Measurements from ENCODE around the gene ANAPC10.

DNA sequence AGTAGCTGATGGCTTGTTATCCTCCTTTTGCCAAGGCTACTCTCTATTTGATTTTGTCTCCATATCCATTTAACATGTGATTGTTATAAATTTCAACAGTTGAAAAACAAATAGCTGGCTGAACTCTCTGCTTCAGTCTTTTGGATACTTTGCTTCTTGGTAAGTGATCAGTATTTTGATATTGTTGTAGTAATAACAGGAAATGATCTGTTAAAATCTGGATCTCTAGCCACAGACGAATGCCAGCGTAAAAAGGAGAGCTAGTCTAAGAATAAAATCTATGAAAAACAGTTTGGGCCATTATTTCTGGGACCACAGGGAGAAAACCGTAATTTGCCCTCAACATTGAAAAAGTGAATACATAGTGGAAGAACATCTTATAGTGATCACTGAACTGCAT, 113.8 kb downstream of the ANAPC10 start:
- TF ChIP-seq, protein P1, sequence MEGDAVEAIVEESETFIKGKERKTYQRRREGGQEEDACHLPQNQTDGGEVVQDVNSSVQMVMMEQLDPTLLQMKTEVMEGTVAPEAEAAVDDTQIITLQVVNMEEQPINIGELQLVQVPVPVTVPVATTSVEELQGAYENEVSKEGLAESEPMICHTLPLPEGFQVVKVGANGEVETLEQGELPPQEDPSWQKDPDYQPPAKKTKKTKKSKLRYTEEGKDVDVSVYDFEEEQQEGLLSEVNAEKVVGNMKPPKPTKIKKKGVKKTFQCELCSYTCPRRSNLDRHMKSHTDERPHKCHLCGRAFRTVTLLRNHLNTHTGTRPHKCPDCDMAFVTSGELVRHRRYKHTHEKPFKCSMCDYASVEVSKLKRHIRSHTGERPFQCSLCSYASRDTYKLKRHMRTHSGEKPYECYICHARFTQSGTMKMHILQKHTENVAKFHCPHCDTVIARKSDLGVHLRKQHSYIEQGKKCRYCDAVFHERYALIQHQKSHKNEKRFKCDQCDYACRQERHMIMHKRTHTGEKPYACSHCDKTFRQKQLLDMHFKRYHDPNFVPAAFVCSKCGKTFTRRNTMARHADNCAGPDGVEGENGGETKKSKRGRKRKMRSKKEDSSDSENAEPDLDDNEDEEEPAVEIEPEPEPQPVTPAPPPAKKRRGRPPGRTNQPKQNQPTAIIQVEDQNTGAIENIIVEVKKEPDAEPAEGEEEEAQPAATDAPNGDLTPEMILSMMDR (conservative IDR thresholded peaks at IDR 0.05 in 1 of 2, IDR thresholded peaks at IDR 0.05 in 1 of 2; ENCODE audit: low read depth in 1 of 2, low read length in 2 of 2): no peak
- no peak for TF ChIP-seq EZH2 (IDR thresholded peaks at IDR 0.05; ENCODE audit: low read length, missing control alignments)
